Panc1 (cell line): ENCODE data around the gene CD101.
"Not testable (repeated sequence)": the region's sequence is repeated elsewhere in the genome, so short reads cannot be mapped to it uniquely, and the experiment has no call there.

Experiments used
- CTCF ChIP-seq: fragments of 450-650 bp; IDR thresholded peaks from 2 replicates; pipeline ENCODE4 v1.5.1; 2017; ENCODE audit warnings: mild to moderate bottlenecking
- SIN3A ChIP-seq: IDR thresholded peaks from 2 replicates; pipeline ENCODE4 v1.6.1; 2012; ENCODE audit warnings: low read depth, mild to moderate bottlenecking, low read length, moderate library complexity, borderline replicate concordance; ENCODE audit not compliant: insufficient read depth

GRCh38 chr1:116980309-116980708 is 21.3 kb upstream of the CD101 start:
- TF ChIP-seq CTCF, SIN3A: not testable (repeated sequence)
